ENCODE measurements around the gene CCDC178. TPM values are rescaled to one million over a fixed set of nuclear protein-coding genes. Genes with fewer than 3 reads are reported as not detected.

Gene CCDC178
- total RNA-seq, result 0.32 and 0.43 TPM in 2 replicates

GRCh38 chr18:33440060-33441043 lies at the start of gene CCDC178:
Gene CCDC178, minus strand, starts transcription at chr18:33440721. Its CDS starts 28,633 bp downstream, at chr18:33412088.
- peak; percentile 39 for TF ChIP-seq CTCF (IDR thresholded peaks at IDR 0.05; ENCODE audit: insufficient read depth, low read depth, low read length)
- DNase-seq (ENCODE audit: low read depth), result peak; percentile 42
- H3K4me3 ChIP-seq (ENCODE audit: low read depth, low read length), result peak within 1 kb of the TSS; percentile 19

- no peak for TF ChIP-seq CTCF (IDR thresholded peaks at IDR 0.05; ENCODE audit: insufficient read depth, low read depth, low read length)
- DNase-seq (ENCODE audit: low read depth), result no peak
- H3K4me3 ChIP-seq (ENCODE audit: low read depth, low read length), result no peak overlapping the region
These were observed 43.4 kb upstream of the CCDC178 start for GRCh38 chr18:33483908-33484307.

- TF ChIP-seq CTCF (IDR thresholded peaks at IDR 0.05; ENCODE audit: insufficient read depth, low read depth, low read length), result no peak
- DNase-seq (ENCODE audit: low read depth), result no peak
- H3K4me3 ChIP-seq (ENCODE audit: low read depth, low read length), result no peak overlapping the region
These were observed 32.0 kb upstream of the CCDC178 start for GRCh38 chr18:33472509-33472908.

GRCh38 chr18:33470216-33470615 lies 29.7 kb upstream of the CCDC178 start:
- peak; percentile 22 for DNase-seq (ENCODE audit: low read depth)
- no peak for TF ChIP-seq CTCF (IDR thresholded peaks at IDR 0.05; ENCODE audit: insufficient read depth, low read depth, low read length)
- no peak overlapping the region for H3K4me3 ChIP-seq (ENCODE audit: low read depth, low read length)

GRCh38 chr18:33469699-33470098 lies 29.2 kb upstream of the CCDC178 start:
- TF ChIP-seq CTCF (IDR thresholded peaks at IDR 0.05; ENCODE audit: insufficient read depth, low read depth, low read length), result no peak
- no peak overlapping the region for H3K4me3 ChIP-seq (ENCODE audit: low read depth, low read length)
- DNase-seq (ENCODE audit: low read depth), result no peak

- no peak for DNase-seq (ENCODE audit: low read depth)
- H3K4me3 ChIP-seq (ENCODE audit: low read depth, low read length), result no peak overlapping the region
- no peak for TF ChIP-seq CTCF (IDR thresholded peaks at IDR 0.05; ENCODE audit: insufficient read depth, low read depth, low read length)
These were observed 27.0 kb upstream of the CCDC178 start for GRCh38 chr18:33467531-33467930.

Data from fibroblast of villous mesenchyme (primary cell).